ENCODE measurements around the gene RAE1.

Gene RAE1

GRCh38 chr20:57323034-57323433, 28.0 kb upstream of the RAE1 start:
- peak; percentile 10 for DNase-seq (ENCODE audit: low read depth)

GRCh38 chr20:57325632-57326356, 25.3 kb upstream of the RAE1 start:
- TF ChIP-seq CTCF (IDR thresholded peaks at IDR 0.05; ENCODE audit: control insufficient read depth, insufficient read depth, low read depth, low read length, missing control alignments), result no peak
- no peak overlapping the region for H3K4me3 ChIP-seq (ENCODE audit: control insufficient read depth, low read depth, low read length)
- no peak for DNase-seq (ENCODE audit: low read depth)

More at GRCh38 chr20:57323034-57323433, 28.0 kb upstream of the RAE1 start:
- no peak overlapping the region for H3K4me3 ChIP-seq (ENCODE audit: control insufficient read depth, low read depth, low read length)
- TF ChIP-seq CTCF (IDR thresholded peaks at IDR 0.05; ENCODE audit: control insufficient read depth, insufficient read depth, low read depth, low read length, missing control alignments), result no peak

GRCh38 chr20:57326667-57327455, 24.2 kb upstream of the RAE1 start:
- TF ChIP-seq CTCF (IDR thresholded peaks at IDR 0.05; ENCODE audit: control insufficient read depth, insufficient read depth, low read depth, low read length, missing control alignments), result no peak
- DNase-seq (ENCODE audit: low read depth), result no peak
- no peak overlapping the region for H3K4me3 ChIP-seq (ENCODE audit: control insufficient read depth, low read depth, low read length)

GRCh38 chr20:57327820-57328219, 23.2 kb upstream of the RAE1 start:
- TF ChIP-seq CTCF (IDR thresholded peaks at IDR 0.05; ENCODE audit: control insufficient read depth, insufficient read depth, low read depth, low read length, missing control alignments), result no peak
- DNase-seq (ENCODE audit: low read depth), result no peak
- H3K4me3 ChIP-seq (ENCODE audit: control insufficient read depth, low read depth, low read length), result no peak overlapping the region

- no peak within 1 kb of the TSS for H3K4me3 ChIP-seq (ENCODE audit: control insufficient read depth, low read depth, low read length)
- no peak for TF ChIP-seq CTCF (IDR thresholded peaks at IDR 0.05; ENCODE audit: control insufficient read depth, insufficient read depth, low read depth, low read length, missing control alignments)
- DNase-seq (ENCODE audit: low read depth), result no peak
Measured at GRCh38 chr20:57329608-57330221, 21.3 kb upstream of the RAE1 start, which contains the start of gene SPO11. SPO11 (plus strand) TSS chr20:57329803; CDS start chr20:57329868, 65 bp downstream.

GRCh38 chr20:57330998-57331397, 20.1 kb upstream of the RAE1 start:
- H3K4me3 ChIP-seq (ENCODE audit: control insufficient read depth, low read depth, low read length), result no peak overlapping the region
- peak; percentile 4 for DNase-seq (ENCODE audit: low read depth)
- no peak for TF ChIP-seq CTCF (IDR thresholded peaks at IDR 0.05; ENCODE audit: control insufficient read depth, insufficient read depth, low read depth, low read length, missing control alignments)
